ENCODE data around the gene APIP. TPM values are rescaled to one million over a fixed set of nuclear protein-coding genes. Genes with fewer than 3 reads are reported as not detected.
"Not testable (repeated sequence)": the region's sequence is repeated elsewhere in the genome, so short reads cannot be mapped to it uniquely, and the experiment has no call there.

The APIP gene
- total and polyA plus RNA-seq, 7 experiments from 2014 or later: 8.2 to 23.6 (median 17.7) TPM

- intact Hi-C loops (cut with micrococcal nuclease): loop anchor here (1.0 to 10.0 kb wide), 26 partner anchors 130 to 1878 kb away; partner anchors contain the start of genes FBXO3 (in 2 of the 2), NAT10 (in 2 of the 2), TRIM44 (in 2 of the 2) and ABTB2 (in 1 of the 2)
- Mint-ChIP-seq H3K4me3 (peak overlapping the region; percentile 90 to 99 (median 96)), H3K4me1 (peaks cover 36 to 74% (median 58%) of the 10 kb centered on the region in 7 donors), H3K36me3 (peaks cover 0 to 21% (median 16%) of the 10 kb centered on the region in 5 donors), H3K27me3 (no peaks in the 10 kb centered on the region), H3K27ac (peak overlapping the region; percentile 86 to 98 (median 95)), H3K9me3 (peaks cover 0 to 4% (median 0%) of the 10 kb centered on the region in 11 donors)
- peak overlapping the region; percentile 92 for H3K27ac ChIP-seq (ENCODE audit: low read depth, low read length)
- no peaks in the 10 kb centered on the region for H3K27me3 ChIP-seq (ENCODE audit: control insufficient read depth in 2 of 2, insufficient read depth in 2 of 2, low read length in 2 of 2)
- no peaks in the 10 kb centered on the region for H3K9me3 ChIP-seq (ENCODE audit: control insufficient read depth in 2 of 3, low read length in 3 of 3)
- H3K4me3 ChIP-seq (ENCODE audit: low read length): peak overlapping the region; percentile 87
- peak in 3 of 9 donors; percentile 2 to 14 (median 13) for DNase-seq
- peaks cover 9 to 18% of the 10 kb centered on the region in 2 donors for H3K4me1 ChIP-seq (ENCODE audit: control insufficient read depth in 2 of 2, insufficient read depth in 2 of 2, low read length in 2 of 2)
- ATAC-seq: peak; percentile 8
- ChIA-PET CTCF (interaction anchor here (0.5 to 0.8 kb wide), 3 partner anchors 100 to 476 kb away, joined by 3 to 7 read pairs (median 3); no protein-coding TSS in a partner anchor), POLR2A (interaction anchor here (0.7 to 2.1 kb wide), 5 partner anchors 8 to 407 kb away, joined by 3 to 10 read pairs (median 4); no protein-coding TSS in a partner anchor)
- peaks cover 0 to 6% (median 0%) of the 10 kb centered on the region in 3 experiments for H3K36me3 ChIP-seq (ENCODE audit: control insufficient read depth in 2 of 3, insufficient read depth in 3 of 3, low read length in 3 of 3)
These were observed 928 bp upstream of the APIP start for GRCh38 chr11:34916843-34917770.

- peaks cover 0 to 21% (median 16%) of the 10 kb centered on the region in 5 donors for H3K36me3 Mint-ChIP-seq
- peaks cover 0 to 4% (median 0%) of the 10 kb centered on the region in 11 donors for H3K9me3 Mint-ChIP-seq
- no peak for ATAC-seq
These were observed 804 bp downstream of the APIP start for GRCh38 chr11:34915136-34916014.

GRCh38 chr11:34913556-34913955 is 2.6 kb downstream of the APIP start:
- peak overlapping the region in 3 of 9 donors; percentile 13 to 93 (median 22) for H3K27ac Mint-ChIP-seq
- H3K4me1 Mint-ChIP-seq: peaks cover 33 to 58% (median 45%) of the 10 kb centered on the region in 7 donors
- peaks cover 9 to 18% of the 10 kb centered on the region in 2 donors for H3K4me1 ChIP-seq (ENCODE audit: control insufficient read depth in 2 of 2, insufficient read depth in 2 of 2, low read length in 2 of 2)
- H3K4me3 ChIP-seq (ENCODE audit: low read length); H3K9me3 Mint-ChIP-seq; H3K36me3 ChIP-seq (ENCODE audit: control insufficient read depth in 2 of 3, insufficient read depth in 3 of 3, low read length in 3 of 3); H3K27me3 Mint-ChIP-seq; H3K27me3 ChIP-seq (ENCODE audit: control insufficient read depth in 2 of 2, insufficient read depth in 2 of 2, low read length in 2 of 2); ATAC-seq; DNase-seq; H3K27ac ChIP-seq (ENCODE audit: low read depth, low read length); H3K9me3 ChIP-seq (ENCODE audit: control insufficient read depth in 2 of 3, low read length in 3 of 3); POLR2A ChIA-PET; CTCF ChIA-PET: not testable (repeated sequence)
- H3K4me3 Mint-ChIP-seq: peak overlapping the region in 4 of 10 donors; percentile 1 to 90 (median 38)
- intact Hi-C loops (cut with micrococcal nuclease): loop anchor here in 1 of 2 donors (10.0 kb wide), 1 partner anchor 1139 kb away; the partner anchor contains the start of gene FBXO3
- H3K36me3 Mint-ChIP-seq: peaks cover 0 to 21% (median 16%) of the 10 kb centered on the region in 5 donors

More at GRCh38 chr11:34915136-34916014, 804 bp downstream of the APIP start:
- H3K27ac ChIP-seq (ENCODE audit: low read depth, low read length): peak overlapping the region; percentile 92
- no peaks in the 10 kb centered on the region for H3K9me3 ChIP-seq (ENCODE audit: control insufficient read depth in 2 of 3, low read length in 3 of 3)
- Mint-ChIP-seq H3K27me3 (no peaks in the 10 kb centered on the region), H3K27ac (peak overlapping the region; percentile 86 to 98 (median 95)), H3K4me1 (peaks cover 36 to 67% (median 49%) of the 10 kb centered on the region in 7 donors), H3K4me3 (peak overlapping the region; percentile 90 to 99 (median 96))
- ChIA-PET POLR2A (interaction anchor here (0.8 to 2.1 kb wide), 5 partner anchors 10 to 747 kb away, joined by 3 to 10 read pairs (median 4); no protein-coding TSS in a partner anchor), CTCF (interaction anchor here (1.2 kb wide), 1 partner anchor 10 kb away, joined by 3 read pairs; no protein-coding TSS in a partner anchor)
- H3K27me3 ChIP-seq (ENCODE audit: control insufficient read depth in 2 of 2, insufficient read depth in 2 of 2, low read length in 2 of 2): no peaks in the 10 kb centered on the region
- peak overlapping the region; percentile 87 for H3K4me3 ChIP-seq (ENCODE audit: low read length)
- intact Hi-C loops (cut with micrococcal nuclease): loop anchor here (1.0 to 10.0 kb wide), 26 partner anchors 132 to 1876 kb away; partner anchors contain the start of genes FBXO3 (in 2 of the 2), NAT10 (in 2 of the 2), TRIM44 (in 2 of the 2) and ABTB2 (in 1 of the 2)
- peak in 1 of 9 donors; percentile 4 for DNase-seq
- H3K4me1 ChIP-seq (ENCODE audit: control insufficient read depth in 2 of 2, insufficient read depth in 2 of 2, low read length in 2 of 2): peaks cover 9 to 18% of the 10 kb centered on the region in 2 donors
- peaks cover 0 to 6% (median 0%) of the 10 kb centered on the region in 3 experiments for H3K36me3 ChIP-seq (ENCODE audit: control insufficient read depth in 2 of 3, insufficient read depth in 3 of 3, low read length in 3 of 3)

GRCh38 chr11:34911676-34912075 is 4.5 kb downstream of the APIP start:
- intact Hi-C loops (cut with micrococcal nuclease): loop anchor here in 1 of 2 donors (10.0 kb wide), 1 partner anchor 1137 kb away; the partner anchor contains the start of gene FBXO3

GRCh38 chr11:34910817-34911216 is 5.4 kb downstream of the APIP start:
- DNase-seq (no peak), ATAC-seq (no peak)
- H3K27me3 ChIP-seq (ENCODE audit: control insufficient read depth in 2 of 2, insufficient read depth in 2 of 2, low read length in 2 of 2): no peaks in the 10 kb centered on the region
- Mint-ChIP-seq H3K27me3 (no peaks in the 10 kb centered on the region), H3K4me1 (peaks cover 17 to 35% (median 32%) of the 10 kb centered on the region in 7 donors), H3K27ac (no peak overlapping the region), H3K4me3 (no peak overlapping the region), H3K9me3 (peaks cover 0 to 4% (median 0%) of the 10 kb centered on the region in 11 donors), H3K36me3 (peaks cover 6 to 30% (median 18%) of the 10 kb centered on the region in 5 donors)
- ChIA-PET POLR2A (interaction anchor here (1.0 kb wide), 1 partner anchor 29 kb away, joined by 4 read pairs; no protein-coding TSS in a partner anchor), CTCF (interaction anchor here (0.7 to 1.4 kb wide), 2 partner anchors 19 to 89 kb away, joined by 3 read pairs; no protein-coding TSS in a partner anchor)
- intact Hi-C loops (cut with micrococcal nuclease): loop anchor here in 1 of 2 donors (10.0 kb wide), 1 partner anchor 1136 kb away; the partner anchor contains the start of gene FBXO3
- peaks cover 0 to 2% (median 0%) of the 10 kb centered on the region in 3 experiments for H3K36me3 ChIP-seq (ENCODE audit: control insufficient read depth in 2 of 3, insufficient read depth in 3 of 3, low read length in 3 of 3)
- H3K4me1 ChIP-seq (ENCODE audit: control insufficient read depth in 2 of 2, insufficient read depth in 2 of 2, low read length in 2 of 2): peaks cover 9% of the 10 kb centered on the region in 2 donors
- H3K9me3 ChIP-seq (ENCODE audit: control insufficient read depth in 2 of 3, low read length in 3 of 3): no peaks in the 10 kb centered on the region
- no peak overlapping the region for H3K4me3 ChIP-seq (ENCODE audit: low read length)
- H3K27ac ChIP-seq (ENCODE audit: low read depth, low read length): no peak overlapping the region

More at GRCh38 chr11:34911676-34912075, 4.5 kb downstream of the APIP start:
- Mint-ChIP-seq H3K27ac (no peak overlapping the region), H3K36me3 (peaks cover 0 to 21% (median 18%) of the 10 kb centered on the region in 5 donors), H3K4me1 (peaks cover 18 to 39% (median 30%) of the 10 kb centered on the region in 7 donors), H3K9me3 (peaks cover 0 to 4% (median 0%) of the 10 kb centered on the region in 11 donors), H3K27me3 (no peaks in the 10 kb centered on the region), H3K4me3 (no peak overlapping the region)
- DNase-seq: no peak
- Histone ChIP-seq H3K36me3 (ENCODE audit: control insufficient read depth in 2 of 3, insufficient read depth in 3 of 3, low read length in 3 of 3) (peaks cover 0 to 6% (median 0%) of the 10 kb centered on the region in 3 experiments), H3K27ac (ENCODE audit: low read depth, low read length) (no peak overlapping the region), H3K4me3 (ENCODE audit: low read length) (no peak overlapping the region), H3K9me3 (ENCODE audit: control insufficient read depth in 2 of 3, low read length in 3 of 3) (no peaks in the 10 kb centered on the region), H3K27me3 (ENCODE audit: control insufficient read depth in 2 of 2, insufficient read depth in 2 of 2, low read length in 2 of 2) (no peaks in the 10 kb centered on the region), H3K4me1 (ENCODE audit: control insufficient read depth in 2 of 2, insufficient read depth in 2 of 2, low read length in 2 of 2) (peaks cover 9% of the 10 kb centered on the region in 2 donors)
- ChIA-PET POLR2A (no interaction called here), CTCF (interaction anchor here (0.7 to 1.2 kb wide), 2 partner anchors 22 to 88 kb away, joined by 3 read pairs; no protein-coding TSS in a partner anchor)
- no peak for ATAC-seq

Measured in naive thymus-derived CD4-positive, alpha-beta T cell (primary cell).